ENCODE results near the gene RB1.

The RB1 gene

GRCh38 chr13:48436661-48437288 lies 133.2 kb downstream of the RB1 start:
- no peak overlapping the region for H3K4me3 ChIP-seq (ENCODE audit: low read depth, low read length)
- no peak for TF ChIP-seq CTCF (IDR thresholded peaks at IDR 0.05; ENCODE audit: low read depth, low read length)

- no peak for TF ChIP-seq CTCF (IDR thresholded peaks at IDR 0.05; ENCODE audit: low read depth, low read length)
- no peak overlapping the region for H3K4me3 ChIP-seq (ENCODE audit: low read depth, low read length)
Observed at GRCh38 chr13:48437371-48437770, 133.8 kb downstream of the RB1 start.

GRCh38 chr13:48443442-48444208 lies 140.1 kb downstream of the RB1 start:
- no peak for TF ChIP-seq CTCF (IDR thresholded peaks at IDR 0.05; ENCODE audit: low read depth, low read length)
- H3K4me3 ChIP-seq (ENCODE audit: low read depth, low read length), result no peak overlapping the region

GRCh38 chr13:48446464-48446863 lies 142.9 kb downstream of the RB1 start:
- no peak for TF ChIP-seq CTCF (IDR thresholded peaks at IDR 0.05; ENCODE audit: low read depth, low read length)
- no peak overlapping the region for H3K4me3 ChIP-seq (ENCODE audit: low read depth, low read length)

- TF ChIP-seq CTCF (IDR thresholded peaks at IDR 0.05; ENCODE audit: low read depth, low read length), result no peak
- H3K4me3 ChIP-seq (ENCODE audit: low read depth, low read length), result no peak overlapping the region
Observed at GRCh38 chr13:48448285-48448958, 144.9 kb downstream of the RB1 start.

- no peak for TF ChIP-seq CTCF (IDR thresholded peaks at IDR 0.05; ENCODE audit: low read depth, low read length)
- peak overlapping the region; percentile 35 for H3K4me3 ChIP-seq (ENCODE audit: low read depth, low read length)
Observed at GRCh38 chr13:48448959-48449614, 145.5 kb downstream of the RB1 start.

Measured in WI38 (cell line).